OCI-LY3 (cell line): ENCODE measurements around the gene AP3S1.

Experiments
- H2AFZ ChIP-seq: fragments of 200-600, 300-600 bp; shearing (Covaris generic); 2 replicates; pipeline ENCODE4 v1.6.0; 2014; ENCODE audit warnings: antibody characterized with exemption, low read depth, low read length
- H3K27ac ChIP-seq: fragments of 200-600, 300-600 bp; sonication (generic); 2 replicates; pipeline ENCODE4 v1.5.1; 2014; ENCODE audit warnings: mild to moderate bottlenecking, low read length, moderate library complexity, mixed read lengths
- H3K27me3 ChIP-seq: fragments of 200-600, 300-600 bp; sonication (generic); 2 replicates; pipeline ENCODE4 v1.6.1; 2014; ENCODE audit warnings: low read depth, low read length, mixed read lengths
- H3K36me3 ChIP-seq: fragments of 200-600, 300-600 bp; sonication (generic); replicated peaks from 2 replicates; pipeline ENCODE3; 2014; ENCODE audit warnings: low read depth, low read length, mixed read lengths
- H3K4me1 ChIP-seq: fragments of 300-600, 200-600 bp; sonication (generic); 2 replicates; pipeline ENCODE4 v1.6.1; 2014; ENCODE audit warnings: low read length, mixed read lengths
- H3K4me2 ChIP-seq: fragments of 200-600, 300-600 bp; sonication (generic); 2 replicates; pipeline ENCODE4 v1.6.1; 2014; ENCODE audit warnings: low read length, mixed read lengths
- H3K4me3 ChIP-seq: fragments of 300-600, 200-600 bp; sonication (generic); 2 replicates; pipeline ENCODE4 v1.5.1; 2014; ENCODE audit warnings: antibody characterized with exemption, mild to moderate bottlenecking, low read length, moderate library complexity
- H3K79me2 ChIP-seq: fragments of 300-600, 200-600 bp; shearing (Covaris generic); 2 replicates; pipeline ENCODE4 v1.6.1; 2014; ENCODE audit warnings: mild to moderate bottlenecking, low read length, mixed read lengths
- H3K9ac ChIP-seq: fragments of 300-600, 200-600 bp; shearing (Covaris generic); 2 replicates; pipeline ENCODE4 v1.6.0; 2014; ENCODE audit warnings: mild to moderate bottlenecking, low read length, moderate library complexity
- H3K9me3 ChIP-seq: fragments of 200-600, 300-600 bp; shearing (Covaris generic); 2 replicates; pipeline ENCODE4 v1.6.1; 2014; ENCODE audit warnings: low read length, mixed read lengths; ENCODE audit not compliant: insufficient read depth
- H4K20me1 ChIP-seq: fragments of 200-600, 300-600 bp; sonication (generic); 2 replicates; pipeline ENCODE4 v1.6.1; 2016; ENCODE audit warnings: low read length, mixed read lengths; ENCODE audit not compliant: insufficient read depth
- EZH2phosphoT487 ChIP-seq: fragments of 200-600 bp; shearing (Covaris generic); IDR thresholded peaks from 2 replicates; pipeline ENCODE4 v1.6.1; 2018; ENCODE audit warnings: antibody characterized with exemption, mixed run types, low read depth
- TF ChIP-seq, protein P1 (sequence below): fragments of 200-600, 300-600 bp; sonication (generic); IDR thresholded peaks from 2 replicates; pipeline ENCODE4 v1.5.1; 2014; ENCODE audit warnings: antibody characterized with exemption, low read length, low read depth

The AP3S1 gene

DNA sequence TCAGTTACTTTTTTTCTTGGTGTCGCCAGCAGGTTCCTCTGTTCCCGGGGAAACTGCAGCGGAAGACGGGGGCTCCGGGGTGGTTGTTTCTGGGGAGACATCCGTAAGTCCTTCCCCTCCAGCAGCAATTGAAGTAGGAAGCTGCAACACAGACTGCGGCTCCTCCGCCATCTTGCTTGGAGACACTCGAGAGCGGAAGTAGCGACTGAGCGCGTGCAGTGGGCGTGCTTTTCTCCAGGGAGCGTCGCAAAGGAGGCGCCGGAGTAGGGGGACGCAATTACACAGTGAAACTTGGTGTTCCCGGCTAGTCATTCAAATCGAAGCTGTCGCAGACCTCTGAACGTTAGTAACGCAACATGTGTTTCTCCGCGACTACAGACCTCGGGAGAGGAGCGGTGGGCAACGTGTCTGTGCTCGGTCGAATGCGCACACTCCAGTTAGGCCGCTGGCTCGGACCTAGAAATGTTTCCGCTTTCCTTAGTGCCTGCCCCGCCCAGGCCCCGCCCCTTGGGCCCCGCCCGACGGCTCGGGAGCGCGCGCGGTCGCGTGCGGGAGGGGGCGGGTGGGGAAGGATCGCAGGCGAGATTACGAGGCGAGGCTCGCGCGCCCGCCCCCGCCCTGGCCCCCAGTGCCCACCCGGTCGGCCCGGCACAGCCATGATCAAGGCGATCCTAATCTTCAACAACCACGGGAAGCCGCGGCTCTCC, at the start of gene AP3S1, which contains the start of gene ATG12:
Gene AP3S1 (plus strand): TSS at position 554 of the 707 bp plus-strand sequence. CDS start 103 bp downstream, at position 657.
Gene ATG12 (minus strand): TSS at position 184 of the 707 bp plus-strand sequence. CDS start 13 bp downstream, at position 171.
- H3K27ac ChIP-seq, result peak within 1 kb of the TSS; percentile 75
- no peaks in the 10 kb centered on the region for H3K27me3 ChIP-seq
- H4K20me1 ChIP-seq, result peaks cover 47% of the 10 kb centered on the region
- H3K36me3 ChIP-seq, result peaks cover 14% of the 10 kb centered on the region
- H3K9ac ChIP-seq, result peak within 1 kb of the TSS; percentile 91
- H3K79me2 ChIP-seq, result peaks cover 66% of the 10 kb centered on the region
- H2AFZ ChIP-seq, result peak within 1 kb of the TSS; percentile 85
- no peaks in the 10 kb centered on the region for H3K9me3 ChIP-seq
- peak within 1 kb of the TSS; percentile 87 for H3K4me2 ChIP-seq
- peak within 1 kb of the TSS; percentile 95 for H3K4me3 ChIP-seq
- H3K4me1 ChIP-seq, result peaks cover 50% of the 10 kb centered on the region
- no peak for TF ChIP-seq EZH2phosphoT487
- TF ChIP-seq, protein P1, sequence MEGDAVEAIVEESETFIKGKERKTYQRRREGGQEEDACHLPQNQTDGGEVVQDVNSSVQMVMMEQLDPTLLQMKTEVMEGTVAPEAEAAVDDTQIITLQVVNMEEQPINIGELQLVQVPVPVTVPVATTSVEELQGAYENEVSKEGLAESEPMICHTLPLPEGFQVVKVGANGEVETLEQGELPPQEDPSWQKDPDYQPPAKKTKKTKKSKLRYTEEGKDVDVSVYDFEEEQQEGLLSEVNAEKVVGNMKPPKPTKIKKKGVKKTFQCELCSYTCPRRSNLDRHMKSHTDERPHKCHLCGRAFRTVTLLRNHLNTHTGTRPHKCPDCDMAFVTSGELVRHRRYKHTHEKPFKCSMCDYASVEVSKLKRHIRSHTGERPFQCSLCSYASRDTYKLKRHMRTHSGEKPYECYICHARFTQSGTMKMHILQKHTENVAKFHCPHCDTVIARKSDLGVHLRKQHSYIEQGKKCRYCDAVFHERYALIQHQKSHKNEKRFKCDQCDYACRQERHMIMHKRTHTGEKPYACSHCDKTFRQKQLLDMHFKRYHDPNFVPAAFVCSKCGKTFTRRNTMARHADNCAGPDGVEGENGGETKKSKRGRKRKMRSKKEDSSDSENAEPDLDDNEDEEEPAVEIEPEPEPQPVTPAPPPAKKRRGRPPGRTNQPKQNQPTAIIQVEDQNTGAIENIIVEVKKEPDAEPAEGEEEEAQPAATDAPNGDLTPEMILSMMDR, result no peak

DNA sequence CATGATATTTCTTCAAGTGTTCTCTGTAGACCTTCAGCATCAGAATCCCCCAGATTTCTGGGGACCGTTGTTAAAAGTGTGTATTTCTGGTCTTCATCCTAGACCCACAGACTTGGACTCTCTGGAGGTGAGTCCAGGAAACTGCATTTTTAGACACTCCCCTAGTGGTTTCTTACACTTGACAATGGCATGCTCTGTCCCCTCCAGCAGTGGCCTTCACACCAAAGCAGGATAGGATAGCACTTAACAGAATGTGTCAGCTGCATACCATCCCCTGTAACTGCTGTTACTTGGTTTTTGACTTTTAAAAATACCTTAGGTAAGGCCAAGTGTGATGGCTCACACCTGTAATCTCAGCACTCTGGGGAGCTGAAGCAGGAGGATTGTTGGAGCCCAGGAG, 46.0 kb upstream of the AP3S1 start:
- no peaks in the 10 kb centered on the region for H3K9me3 ChIP-seq
- H3K79me2 ChIP-seq, result no peaks in the 10 kb centered on the region
- no peaks in the 10 kb centered on the region for H3K4me1 ChIP-seq
- no peak overlapping the region for H2AFZ ChIP-seq
- no peaks in the 10 kb centered on the region for H3K36me3 ChIP-seq
- H3K4me3 ChIP-seq, result no peak overlapping the region
- H3K27ac ChIP-seq, result no peak overlapping the region
- H3K27me3 ChIP-seq, result peaks cover 7% of the 10 kb centered on the region; the same call in 1 of the 2 replicates
- TF ChIP-seq, protein P1, result no peak
- TF ChIP-seq EZH2phosphoT487, result no peak
- H4K20me1 ChIP-seq, result no peaks in the 10 kb centered on the region
- no peak overlapping the region for H3K4me2 ChIP-seq
- no peak overlapping the region for H3K9ac ChIP-seq

- no peak overlapping the region for H2AFZ ChIP-seq
- H3K4me3 ChIP-seq, result no peak overlapping the region
- peaks cover 7% of the 10 kb centered on the region; the same call in 1 of the 2 replicates for H3K27me3 ChIP-seq
- H3K9me3 ChIP-seq, result no peaks in the 10 kb centered on the region
- no peak overlapping the region for H3K4me2 ChIP-seq
- no peak for TF ChIP-seq EZH2phosphoT487
- TF ChIP-seq, protein P1, result no peak
- no peak overlapping the region for H3K27ac ChIP-seq
- no peak overlapping the region for H3K9ac ChIP-seq
- H3K79me2 ChIP-seq, result no peaks in the 10 kb centered on the region
- H3K36me3 ChIP-seq, result no peaks in the 10 kb centered on the region
- H4K20me1 ChIP-seq, result no peaks in the 10 kb centered on the region
- H3K4me1 ChIP-seq, result no peaks in the 10 kb centered on the region
Measured at GRCh38 chr5:115796656-115797055, 45.1 kb upstream of the AP3S1 start.

DNA sequence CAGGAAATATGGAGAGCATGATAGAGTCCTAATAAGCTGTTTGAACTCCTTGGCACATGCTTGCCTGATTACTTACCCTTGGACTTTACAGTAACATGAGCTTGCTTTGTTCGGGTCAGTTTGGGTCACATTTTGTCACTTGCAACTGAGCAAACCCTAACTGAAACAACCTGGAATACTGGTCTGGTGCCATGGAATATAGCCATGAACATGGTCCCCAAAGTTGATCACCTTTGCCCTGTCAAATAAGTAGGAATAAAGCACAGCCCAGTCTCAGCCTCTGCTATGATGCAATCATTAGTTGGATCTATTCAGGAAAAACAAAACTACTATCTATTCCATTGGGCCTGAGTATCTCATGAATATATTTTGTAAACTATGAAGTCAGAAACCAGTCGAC, 43.5 kb upstream of the AP3S1 start:
- no peaks in the 10 kb centered on the region for H3K27me3 ChIP-seq
- H3K27ac ChIP-seq, result no peak overlapping the region
- no peak overlapping the region for H3K9ac ChIP-seq
- no peaks in the 10 kb centered on the region for H3K4me1 ChIP-seq
- H3K9me3 ChIP-seq, result no peaks in the 10 kb centered on the region
- no peaks in the 10 kb centered on the region for H4K20me1 ChIP-seq
- H3K79me2 ChIP-seq, result no peaks in the 10 kb centered on the region
- no peak overlapping the region for H3K4me3 ChIP-seq
- H2AFZ ChIP-seq, result no peak overlapping the region
- no peak overlapping the region for H3K4me2 ChIP-seq
- H3K36me3 ChIP-seq, result no peaks in the 10 kb centered on the region
- TF ChIP-seq, protein P1, result no peak
- TF ChIP-seq EZH2phosphoT487, result no peak
